Glomerular visceral epithelial cell (primary cell): Measurements from ENCODE around the gene LRRC47.
A peak's percentile ranks its signal among the peaks of the same experiment; 100 is the strongest.
"Not testable (repeated sequence)": the region's sequence is repeated elsewhere in the genome, so short reads cannot be mapped to it uniquely, and the experiment has no call there.

ENCODE experiments used
- DNase-seq: peaks from one replicate; pipeline ENCODE4 v3.0.0-alpha.2; 2016; ENCODE audit errors: extremely low spot score

The LRRC47 gene

DNA sequence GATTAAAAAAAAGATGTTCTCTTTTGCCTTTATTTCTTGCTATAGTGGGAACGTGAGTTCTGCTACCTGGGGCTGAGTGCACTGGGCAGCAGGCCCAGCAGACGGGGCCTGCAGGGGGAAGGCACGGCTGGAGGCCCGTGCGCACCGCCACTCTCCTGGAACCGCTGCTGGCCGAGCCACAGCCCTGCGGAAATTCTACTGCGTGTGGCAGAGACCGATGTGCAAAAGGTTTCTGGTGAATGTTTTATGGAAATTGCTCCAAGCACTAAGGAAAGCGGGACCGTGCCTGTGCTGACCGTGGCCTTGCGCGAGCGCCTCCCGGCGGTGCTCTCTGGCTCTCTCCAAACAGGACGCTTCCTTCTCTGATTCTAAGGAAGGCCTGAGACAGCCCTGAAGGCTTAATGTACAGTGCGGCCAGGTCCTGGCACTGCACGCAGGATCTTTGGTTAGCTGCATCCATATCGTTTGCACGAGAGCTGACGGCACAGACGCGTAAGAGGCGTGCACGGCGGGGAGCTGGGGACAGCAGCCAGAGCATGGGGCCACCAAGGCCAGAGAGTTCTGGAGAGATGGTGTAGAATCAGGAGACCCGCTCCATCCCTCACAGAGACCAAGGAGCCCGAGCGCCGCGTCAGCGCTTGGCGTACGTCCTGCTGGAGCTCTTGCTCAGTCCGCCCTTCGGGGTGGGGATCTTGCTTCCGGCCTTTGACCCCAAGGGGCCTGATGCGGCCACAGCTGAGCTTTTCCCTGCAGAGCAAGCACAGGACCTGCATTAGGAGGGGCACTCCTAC lies 18.7 kb upstream of the LRRC47 start:
- DNase-seq, result no peak

DNA sequence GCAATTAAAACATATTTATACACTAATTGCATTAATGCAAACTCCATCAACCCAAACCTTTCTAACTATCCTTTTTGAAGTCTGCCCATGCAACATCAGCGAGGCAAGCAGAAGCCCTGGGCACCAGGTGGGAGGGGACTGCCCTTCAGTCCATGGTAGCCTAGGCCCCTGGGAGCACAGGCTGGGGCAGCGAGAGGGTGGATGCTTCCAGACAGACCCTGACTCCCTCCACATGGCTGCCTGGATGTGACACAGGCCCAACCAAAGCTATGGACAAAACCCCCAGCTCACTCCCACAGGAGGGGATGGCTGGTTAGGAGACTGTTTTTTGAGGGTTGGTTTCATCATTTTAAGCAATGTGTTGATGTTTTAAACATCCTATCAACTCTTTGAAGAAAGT lies 17.8 kb upstream of the LRRC47 start:
- no peak for DNase-seq

DNA sequence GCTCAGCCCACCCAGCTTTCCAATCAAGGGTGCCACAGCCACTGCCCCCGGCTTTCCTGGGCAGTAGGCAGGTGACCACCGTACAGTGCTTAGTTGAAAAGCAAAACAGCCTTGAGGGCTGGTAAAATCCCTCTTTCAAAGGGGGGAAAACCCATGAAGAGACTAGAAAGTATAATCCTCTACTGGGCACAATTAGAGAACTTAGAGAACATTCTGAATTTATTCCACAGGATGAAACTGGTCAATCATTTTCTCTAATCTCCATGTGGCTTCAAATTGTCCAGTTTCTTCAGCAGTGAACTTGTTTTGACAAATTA lies 15.3 kb upstream of the LRRC47 start:
- DNase-seq, result no peak

DNA sequence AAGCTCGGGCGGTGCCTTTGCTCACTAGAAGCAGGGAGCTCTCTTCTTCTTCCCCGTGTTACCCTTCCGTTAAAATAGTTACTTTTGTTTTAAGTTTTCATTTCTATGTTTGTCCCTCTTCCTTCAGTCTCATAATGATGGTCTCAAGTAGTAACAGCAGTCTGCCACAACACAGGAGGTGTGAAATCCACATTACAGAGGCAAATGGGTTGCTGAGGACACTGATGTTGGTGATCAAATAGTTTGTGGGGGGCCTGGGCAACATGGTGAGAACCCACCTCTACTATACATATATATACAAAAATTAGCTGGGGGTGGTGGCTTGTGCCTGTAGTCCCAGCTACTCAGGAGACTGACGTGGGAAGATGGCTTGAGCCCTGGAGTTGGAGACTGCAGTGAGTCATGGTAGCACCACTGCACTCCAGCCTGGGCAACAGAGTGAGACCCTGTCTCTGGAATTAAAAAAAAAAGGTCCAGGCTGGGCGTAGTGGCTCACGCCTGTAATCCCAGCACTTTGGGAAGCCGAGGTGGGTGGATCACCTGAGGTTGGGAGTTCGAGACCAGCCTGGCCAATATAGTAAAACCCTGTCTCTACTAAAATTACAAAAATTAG lies 14.0 kb upstream of the LRRC47 start:
- DNase-seq, result not testable (repeated sequence)

DNA sequence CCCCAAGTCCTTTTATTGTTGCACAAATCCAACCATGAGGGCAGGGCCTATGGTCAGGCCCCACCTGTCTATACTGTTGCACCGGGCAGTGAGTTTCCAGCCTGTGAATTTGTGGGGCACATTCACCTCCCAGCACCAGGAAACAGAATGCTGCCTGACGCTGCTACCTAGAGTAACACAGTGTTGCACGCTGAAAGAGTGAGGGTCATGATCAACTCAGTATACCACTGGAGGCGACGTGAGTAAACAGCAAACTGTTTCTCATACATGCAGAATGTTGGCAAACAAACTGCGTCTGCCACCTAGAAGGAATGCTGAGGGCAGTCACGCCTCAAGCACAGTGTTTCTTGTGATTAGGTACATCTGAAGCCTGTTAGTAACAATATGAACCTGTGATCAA lies 13.4 kb upstream of the LRRC47 start:
- no peak for DNase-seq

DNA sequence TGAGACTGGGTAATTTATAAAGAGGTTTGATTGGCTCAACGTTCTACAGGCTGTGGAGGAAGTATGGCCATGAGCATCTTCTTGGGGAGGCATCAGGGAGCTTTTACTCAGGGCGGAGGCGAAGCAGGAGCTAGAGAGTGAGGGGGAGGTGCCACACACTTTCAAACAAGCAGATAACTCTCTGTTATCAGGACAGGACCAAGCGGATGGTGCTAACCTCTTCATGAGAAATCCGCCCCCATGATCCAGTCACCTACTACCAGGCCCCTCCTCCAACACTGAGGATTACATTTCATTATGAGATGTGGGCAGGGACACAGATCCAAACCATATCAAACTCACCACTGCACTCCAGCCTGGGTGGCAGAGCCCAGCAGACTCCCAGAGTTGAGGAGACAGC lies 11.5 kb upstream of the LRRC47 start:
- no peak for DNase-seq

DNA sequence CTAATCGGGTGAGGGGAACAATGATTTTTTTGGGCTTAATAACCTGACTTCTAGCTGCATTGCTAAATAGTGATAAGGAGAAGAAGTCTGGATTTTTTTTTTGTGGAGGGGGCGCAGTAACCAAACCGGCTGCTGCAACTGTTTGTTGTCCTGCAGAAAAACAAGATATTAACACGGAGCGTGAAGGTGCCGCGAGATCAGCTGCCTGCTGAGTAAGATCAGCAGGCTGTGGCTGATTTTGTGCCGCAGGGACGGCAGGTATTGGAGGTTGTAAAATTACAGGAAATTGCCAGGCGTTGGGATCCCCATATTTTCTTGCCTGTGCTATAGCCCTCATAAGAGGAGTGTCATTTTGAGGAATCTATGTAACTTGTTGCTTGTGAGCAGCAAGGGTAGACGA lies 8.7 kb upstream of the LRRC47 start:
- DNase-seq, result no peak

DNA sequence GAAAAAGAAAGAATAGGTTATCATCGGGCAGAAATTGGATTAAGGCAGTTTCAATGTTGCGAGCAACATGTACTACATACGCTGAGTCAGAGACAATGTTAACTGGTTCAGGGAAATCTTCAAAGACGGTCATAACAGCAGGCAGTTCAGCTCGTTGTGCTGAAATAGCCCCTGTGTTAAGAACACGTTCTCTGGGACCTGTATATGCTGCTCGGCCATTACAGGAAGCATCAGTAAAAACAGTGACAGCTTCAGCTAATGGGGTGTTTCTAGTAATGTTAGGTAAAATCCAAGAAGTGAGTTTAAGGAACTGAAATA lies 8.3 kb upstream of the LRRC47 start:
- DNase-seq, result not testable (repeated sequence)

DNA sequence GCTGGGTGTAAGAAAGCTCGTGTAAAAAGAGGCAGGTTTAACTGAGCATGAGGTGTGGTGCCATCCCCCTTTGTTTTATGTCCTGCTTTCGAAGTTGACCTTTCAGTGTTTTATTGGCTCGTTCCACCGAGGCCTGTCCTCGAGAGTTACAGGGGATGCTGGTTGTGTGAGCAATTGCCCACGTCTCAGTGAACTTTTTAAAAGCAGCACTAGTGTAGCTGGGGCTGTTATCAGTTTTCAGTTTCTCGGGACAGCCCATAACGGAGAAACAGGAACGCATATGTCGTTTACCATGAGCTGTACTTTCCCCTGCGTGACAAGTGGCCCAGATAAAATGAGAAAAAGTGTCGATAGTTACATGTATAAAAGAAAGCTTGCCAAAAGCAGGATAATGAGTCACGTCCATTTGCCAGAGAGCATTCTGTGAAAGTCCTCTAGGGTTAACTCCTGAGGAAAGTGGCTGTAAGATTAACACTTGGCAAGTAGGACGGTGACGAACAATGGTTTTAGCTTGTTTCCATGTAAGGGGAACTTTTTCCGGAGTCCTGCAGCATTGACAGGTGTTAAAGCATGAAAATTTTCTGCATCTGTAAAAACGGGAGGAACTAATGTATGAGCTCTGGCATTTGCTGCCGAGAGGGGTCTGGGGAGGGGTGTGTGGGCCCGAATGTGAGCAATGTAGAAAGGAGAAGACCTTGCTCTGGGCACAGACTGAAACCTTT lies 7.8 kb upstream of the LRRC47 start:
- no peak for DNase-seq

DNA sequence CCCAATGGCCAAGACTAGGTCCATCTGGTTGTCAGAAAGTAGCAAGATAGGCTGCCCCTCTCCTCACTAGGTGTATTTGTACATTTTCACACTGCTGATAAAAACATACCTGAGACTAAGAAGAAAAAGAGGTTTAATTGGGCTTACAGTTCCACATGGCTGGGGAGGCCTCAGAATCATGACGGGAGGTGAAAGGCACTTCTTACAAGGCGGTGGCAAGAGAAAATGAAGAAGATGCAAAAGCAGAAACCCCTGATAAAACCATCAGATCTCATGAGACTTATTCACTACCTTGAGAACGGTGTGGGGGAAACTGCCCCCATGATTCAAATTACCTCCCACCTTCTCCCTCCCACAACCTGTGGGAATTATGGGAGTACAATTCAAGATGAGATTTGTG lies 4.5 kb upstream of the LRRC47 start:
- DNase-seq, result not testable (repeated sequence)

DNA sequence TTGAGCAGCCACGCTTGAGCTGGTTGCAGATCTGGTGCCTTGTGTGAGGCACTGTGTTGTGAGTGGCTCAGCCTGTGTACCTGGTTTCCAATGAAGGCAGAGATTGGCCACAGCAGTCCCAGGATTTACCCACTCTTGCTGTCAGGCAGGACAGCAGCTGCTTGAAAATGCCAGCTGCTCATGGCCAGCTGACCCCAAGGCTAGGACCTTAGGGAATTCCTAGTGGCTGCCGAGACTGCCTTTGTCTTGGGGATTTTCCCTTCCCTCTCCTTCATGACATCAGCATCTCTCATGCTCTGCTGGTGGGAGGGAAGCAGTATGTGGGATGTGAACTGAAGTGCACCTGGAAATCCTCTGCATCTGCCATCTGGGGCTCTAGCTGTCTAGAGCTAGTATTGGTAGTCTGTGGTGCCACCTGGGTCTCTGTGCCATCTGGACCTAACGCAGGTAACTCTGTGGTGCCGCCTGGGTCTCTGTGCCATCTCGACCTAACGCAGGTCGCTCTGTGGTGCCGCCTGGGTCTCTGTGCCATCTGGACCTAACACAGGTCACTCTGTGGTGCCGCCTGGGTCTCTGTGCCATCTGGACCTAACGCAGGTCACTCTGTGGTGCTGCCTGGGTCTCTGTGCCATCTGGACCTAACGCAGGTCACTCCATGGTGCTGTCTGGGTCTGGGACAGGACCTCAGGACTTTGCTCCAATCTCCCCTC lies 3.8 kb upstream of the LRRC47 start:
- peak; percentile 31 for DNase-seq

DNA sequence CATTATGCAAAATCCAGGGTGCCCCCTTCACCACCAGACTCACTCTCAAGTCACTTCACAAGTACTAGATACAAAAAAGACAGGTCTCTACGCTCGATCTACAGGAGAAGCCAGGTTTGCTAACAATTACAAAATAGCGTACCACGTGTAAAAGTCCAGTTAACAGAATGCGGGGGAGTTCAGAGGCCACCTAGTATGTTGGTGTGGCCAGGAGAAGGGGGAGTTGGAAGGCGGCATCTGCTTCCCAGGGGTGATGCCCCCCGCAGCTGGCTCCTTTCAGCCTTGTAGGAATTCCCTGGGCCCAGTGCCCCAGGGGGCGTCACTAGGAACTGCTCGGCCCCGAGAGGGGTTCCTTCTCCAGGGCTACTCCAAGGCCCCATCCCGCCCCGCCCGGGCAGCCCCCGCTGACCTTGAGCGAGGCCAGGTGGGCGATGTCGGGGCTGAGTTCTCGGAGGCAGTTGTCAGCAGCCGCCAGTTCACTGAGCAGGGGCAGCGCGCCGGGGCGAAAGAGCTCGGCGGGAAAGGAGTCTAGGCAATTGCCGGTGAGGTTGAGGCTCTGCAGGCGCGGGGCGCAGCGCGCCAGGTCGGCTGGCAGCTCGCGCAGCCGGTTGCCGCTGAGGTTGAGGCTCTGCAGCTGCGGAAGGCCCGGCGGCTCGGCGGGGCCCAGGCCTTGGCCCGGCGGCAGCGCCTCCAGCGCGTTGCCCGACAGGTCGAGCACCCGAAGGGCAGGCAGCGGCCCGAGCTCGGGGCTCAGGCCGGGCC lies 664 bp downstream of the LRRC47 start:
- no peak for DNase-seq

DNA sequence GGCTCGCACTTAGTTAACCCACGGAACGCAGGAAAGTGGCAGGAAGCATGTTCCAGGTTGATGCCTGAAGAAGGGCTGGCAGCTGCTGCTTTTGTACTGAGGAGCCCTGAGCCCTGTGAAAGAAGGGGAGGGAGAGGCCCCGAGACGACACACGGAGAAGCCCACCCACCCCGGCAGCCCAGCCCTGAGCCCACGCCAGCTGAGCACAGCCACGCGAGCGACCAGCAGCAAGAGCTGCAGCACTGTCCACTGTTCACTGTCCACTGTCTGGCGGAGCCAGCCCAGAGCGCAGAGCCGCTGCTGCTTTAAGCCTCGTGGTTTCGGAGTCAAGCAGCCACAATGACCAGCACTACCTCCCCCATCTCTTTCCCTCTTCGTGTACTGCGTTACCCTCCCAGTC lies 5.3 kb downstream of the LRRC47 start:
- no peak for DNase-seq

DNA sequence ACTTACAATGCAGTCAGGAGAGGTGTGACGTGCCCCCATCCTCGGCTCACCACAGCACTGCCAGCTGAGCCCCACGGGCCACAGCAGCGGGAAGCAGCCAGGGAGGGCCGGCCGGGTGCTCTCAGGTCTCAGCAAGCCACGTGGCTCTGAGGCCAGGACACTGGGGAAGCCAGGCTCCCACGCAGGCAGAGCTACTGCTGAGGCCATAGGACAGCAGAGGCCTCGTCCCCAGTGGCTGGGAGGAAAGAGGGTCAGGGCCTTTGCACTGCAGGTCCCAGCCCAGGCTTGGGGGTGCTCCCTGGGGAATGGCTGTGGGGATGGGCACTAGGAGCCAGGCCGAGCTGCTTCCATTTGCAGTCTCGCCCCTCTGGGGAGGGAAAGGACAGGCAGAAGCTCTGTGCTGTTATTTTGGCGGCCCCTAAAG lies 5.8 kb downstream of the LRRC47 start:
- no peak for DNase-seq

DNA sequence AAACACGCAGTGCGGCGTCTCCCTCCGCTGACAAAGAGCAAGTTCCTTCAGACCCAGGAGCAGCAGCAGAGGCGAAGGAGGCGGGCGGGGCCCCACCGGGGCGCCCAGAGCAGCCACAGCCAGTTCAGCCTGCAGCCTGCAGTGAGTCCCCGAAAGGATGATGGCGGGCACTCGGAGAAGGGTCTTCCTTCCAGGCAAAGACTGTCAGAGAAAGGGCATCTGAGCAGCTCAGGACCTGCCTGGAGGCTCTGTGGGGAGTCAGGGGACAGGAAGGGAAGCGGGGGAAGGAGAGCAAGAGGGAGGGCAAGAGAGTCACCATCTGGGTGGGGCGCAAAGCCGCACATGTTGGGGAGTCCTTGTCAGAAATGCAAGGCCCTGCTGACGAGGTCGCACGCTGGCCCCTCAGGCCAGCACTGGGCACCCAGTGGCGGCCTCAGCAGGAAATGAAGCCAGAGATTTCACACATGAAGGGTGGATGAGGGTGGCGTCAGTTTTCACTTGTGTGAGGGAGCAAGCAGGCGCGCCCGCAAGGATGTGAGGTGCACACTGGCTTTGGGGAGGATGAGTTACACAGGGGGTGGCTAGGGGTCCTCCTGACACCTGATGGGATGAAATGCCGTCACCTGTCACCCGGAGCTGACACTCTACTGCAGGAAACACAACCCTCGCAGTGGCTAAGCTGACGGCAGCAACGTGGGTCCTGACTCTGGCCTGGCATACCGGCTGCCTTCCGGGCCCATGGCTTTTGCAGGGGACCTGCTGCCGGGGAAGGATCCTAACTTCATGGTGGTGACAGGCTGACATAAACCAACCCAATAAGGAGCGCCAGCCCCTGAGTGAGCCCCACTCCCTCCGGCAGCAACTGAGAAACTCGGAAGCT lies 6.6 kb downstream of the LRRC47 start:
- no peak for DNase-seq

DNA sequence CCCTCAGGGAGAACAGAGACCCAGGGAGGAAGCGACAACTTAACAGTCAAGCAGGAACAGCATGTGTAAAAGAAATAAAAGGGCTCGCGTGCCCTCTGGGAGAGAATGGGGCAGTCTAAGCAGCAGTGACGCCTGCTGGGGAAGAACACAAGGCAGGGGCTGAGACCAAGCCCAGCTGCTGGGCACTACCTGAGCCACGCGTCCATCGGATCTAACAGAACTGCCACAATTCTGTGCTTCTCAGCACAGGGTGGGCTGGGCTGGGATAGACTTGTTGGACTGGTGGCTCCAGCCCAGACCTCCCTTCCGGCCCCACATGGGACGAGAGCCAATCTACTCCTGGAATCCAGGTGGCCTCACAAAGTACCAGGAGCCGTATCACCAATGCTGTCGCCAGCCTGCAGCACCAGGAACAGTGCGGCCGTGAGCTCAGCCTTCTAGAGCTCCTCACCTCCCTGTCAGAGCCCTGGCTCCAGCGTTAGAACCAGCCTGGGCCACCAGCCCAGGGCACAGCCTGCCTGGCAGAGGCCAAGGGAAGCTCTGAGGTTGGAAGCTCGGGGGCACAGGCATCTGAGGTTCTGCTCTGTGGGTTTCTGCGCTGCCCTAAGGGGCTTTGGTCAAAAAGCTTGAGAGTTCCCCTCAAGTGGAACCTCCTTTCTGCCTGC lies 7.4 kb downstream of the LRRC47 start:
- DNase-seq, result no peak

DNA sequence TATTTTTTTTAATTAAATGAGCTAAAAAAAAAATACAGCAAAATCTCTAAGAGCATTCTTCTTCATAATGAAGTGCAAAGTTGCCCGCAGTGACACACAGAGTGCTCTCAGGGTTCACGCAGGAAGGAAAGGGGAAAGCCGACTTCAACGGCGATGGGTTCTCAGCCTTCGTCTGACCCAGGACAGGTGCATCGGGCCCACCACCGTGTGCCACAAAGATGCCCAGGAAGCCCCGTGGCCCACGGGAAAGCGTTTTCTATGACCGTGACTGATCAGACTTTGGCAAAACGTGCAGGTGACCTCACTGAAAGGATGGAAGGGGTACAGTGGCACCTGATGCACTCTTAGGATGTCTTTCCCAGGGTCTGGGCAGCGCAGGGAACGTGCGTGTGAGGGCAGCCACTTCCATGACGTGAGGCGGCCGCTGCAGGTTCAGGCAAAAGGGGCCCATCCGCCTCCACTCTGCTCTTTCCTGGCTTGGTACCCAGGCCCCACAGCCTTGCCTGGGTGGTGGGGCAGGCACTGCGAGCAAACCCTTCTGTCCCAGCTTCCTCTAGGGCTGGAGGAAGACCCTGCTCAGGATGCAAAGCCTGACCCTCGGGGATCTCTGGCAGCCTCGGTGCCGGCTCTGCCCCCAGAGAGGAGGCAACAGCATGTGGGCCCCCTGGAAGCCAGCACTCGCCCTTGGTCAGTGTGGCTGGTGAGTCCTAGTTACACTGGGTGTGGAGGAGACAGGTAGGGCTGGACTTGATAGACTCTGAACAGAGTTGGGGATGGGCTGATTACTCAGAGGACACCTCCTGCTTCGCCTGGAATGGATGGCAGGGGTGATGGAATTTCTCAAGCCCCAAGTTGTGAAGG lies 8.3 kb downstream of the LRRC47 start:
- DNase-seq, result no peak

DNA sequence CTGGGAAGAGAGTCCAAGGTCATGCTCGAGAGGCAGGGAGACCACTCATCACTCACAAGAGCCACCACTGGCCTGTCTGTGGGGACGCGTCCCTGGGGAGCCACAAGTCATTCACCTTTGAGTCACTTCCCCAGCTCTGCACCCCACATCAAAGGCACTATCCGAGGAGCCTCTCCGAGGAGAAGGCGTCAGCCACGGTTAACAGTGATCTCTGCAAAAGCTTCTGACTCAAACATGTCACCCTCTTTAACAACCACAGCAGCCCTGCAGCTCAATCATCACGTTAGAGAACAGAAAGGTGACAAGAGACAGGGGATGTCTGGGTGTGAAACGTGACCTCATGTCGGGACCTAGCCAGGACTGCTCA lies 9.0 kb downstream of the LRRC47 start:
- DNase-seq, result no peak
